ENCODE results near the gene FIG4. TPM values are rescaled to one million over a fixed set of nuclear protein-coding genes. Genes with fewer than 3 reads are reported as not detected.

FIG4 gene
- total RNA-seq, 4 donors from 2014 or later = 7.9 to 17.5 (median 11.7) TPM

DNA sequence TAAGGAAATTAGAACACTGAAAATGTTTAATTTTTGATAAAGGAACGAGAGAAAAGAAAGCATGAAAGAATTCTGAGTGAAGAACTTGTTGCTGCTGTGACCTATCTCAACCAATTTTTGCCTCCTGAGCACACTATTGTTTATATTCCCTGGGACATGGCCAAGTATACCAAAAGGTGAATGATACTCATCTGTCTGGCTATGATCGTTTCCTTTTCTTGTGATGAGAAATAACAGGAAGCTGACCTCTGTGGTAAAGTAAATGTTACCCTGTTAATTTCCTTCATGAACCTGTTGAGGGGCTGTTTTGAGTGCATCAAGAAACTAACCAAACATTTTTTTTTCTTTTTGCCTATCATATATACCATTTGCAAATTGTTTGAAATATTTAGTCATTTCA lies 69.1 kb downstream of the FIG4 start:
- TF ChIP-seq POLR2A (IDR thresholded peaks at IDR 0.05) (no peak), POLR2AphosphoS5 (IDR thresholded peaks at IDR 0.05) (no peak), EP300 (IDR thresholded peaks at IDR 0.05) (no peak)
- TF ChIP-seq, protein P1, sequence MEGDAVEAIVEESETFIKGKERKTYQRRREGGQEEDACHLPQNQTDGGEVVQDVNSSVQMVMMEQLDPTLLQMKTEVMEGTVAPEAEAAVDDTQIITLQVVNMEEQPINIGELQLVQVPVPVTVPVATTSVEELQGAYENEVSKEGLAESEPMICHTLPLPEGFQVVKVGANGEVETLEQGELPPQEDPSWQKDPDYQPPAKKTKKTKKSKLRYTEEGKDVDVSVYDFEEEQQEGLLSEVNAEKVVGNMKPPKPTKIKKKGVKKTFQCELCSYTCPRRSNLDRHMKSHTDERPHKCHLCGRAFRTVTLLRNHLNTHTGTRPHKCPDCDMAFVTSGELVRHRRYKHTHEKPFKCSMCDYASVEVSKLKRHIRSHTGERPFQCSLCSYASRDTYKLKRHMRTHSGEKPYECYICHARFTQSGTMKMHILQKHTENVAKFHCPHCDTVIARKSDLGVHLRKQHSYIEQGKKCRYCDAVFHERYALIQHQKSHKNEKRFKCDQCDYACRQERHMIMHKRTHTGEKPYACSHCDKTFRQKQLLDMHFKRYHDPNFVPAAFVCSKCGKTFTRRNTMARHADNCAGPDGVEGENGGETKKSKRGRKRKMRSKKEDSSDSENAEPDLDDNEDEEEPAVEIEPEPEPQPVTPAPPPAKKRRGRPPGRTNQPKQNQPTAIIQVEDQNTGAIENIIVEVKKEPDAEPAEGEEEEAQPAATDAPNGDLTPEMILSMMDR (IDR thresholded peaks at IDR 0.05) = no peak
- no peak for DNase-seq (ENCODE audit: low spot score in 2 of 2)
- no peak overlapping the region for H3K4me3 ChIP-seq
- H3K27me3 ChIP-seq = no peaks in the 10 kb centered on the region
- peaks cover 8% of the 10 kb centered on the region for H3K36me3 ChIP-seq
- H3K9me3 ChIP-seq = no peaks in the 10 kb centered on the region
- WGBS = 47% methylated on average over 2 of the region's 2 CpGs
- no peaks in the 10 kb centered on the region for H3K4me1 ChIP-seq
- no peak overlapping the region for H3K27ac ChIP-seq

DNA sequence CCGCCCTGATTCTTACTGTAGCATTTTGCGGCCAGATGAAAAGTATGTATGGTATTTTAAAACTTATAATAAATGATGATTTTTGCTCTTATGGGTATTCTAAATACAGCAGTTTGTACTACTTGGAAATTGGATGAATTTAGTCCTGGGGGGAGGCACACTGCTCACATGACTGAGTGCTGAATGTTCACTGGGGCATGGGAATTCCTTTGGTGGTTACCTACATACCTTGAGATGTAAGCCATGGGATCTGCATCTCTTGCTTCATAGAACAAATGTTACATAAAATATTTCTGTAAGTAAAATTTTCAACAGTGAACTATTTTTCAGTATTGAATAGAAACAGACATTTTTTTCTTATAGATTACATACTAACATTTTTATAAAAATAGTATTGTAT lies 71.1 kb downstream of the FIG4 start:
- H3K27me3 ChIP-seq = no peaks in the 10 kb centered on the region
- 100% methylated on average over 2 of the region's 2 CpGs for WGBS
- H3K4me3 ChIP-seq = no peak overlapping the region
- DNase-seq (ENCODE audit: low spot score in 2 of 2) = no peak
- H3K36me3 ChIP-seq = peaks cover 18% of the 10 kb centered on the region
- TF ChIP-seq, protein P1 (IDR thresholded peaks at IDR 0.05) = no peak
- TF ChIP-seq POLR2AphosphoS5 (IDR thresholded peaks at IDR 0.05) (no peak), EP300 (IDR thresholded peaks at IDR 0.05) (no peak), POLR2A (IDR thresholded peaks at IDR 0.05) (no peak)
- H3K27ac ChIP-seq = no peak overlapping the region
- no peaks in the 10 kb centered on the region for H3K4me1 ChIP-seq
- H3K9me3 ChIP-seq = no peaks in the 10 kb centered on the region

DNA sequence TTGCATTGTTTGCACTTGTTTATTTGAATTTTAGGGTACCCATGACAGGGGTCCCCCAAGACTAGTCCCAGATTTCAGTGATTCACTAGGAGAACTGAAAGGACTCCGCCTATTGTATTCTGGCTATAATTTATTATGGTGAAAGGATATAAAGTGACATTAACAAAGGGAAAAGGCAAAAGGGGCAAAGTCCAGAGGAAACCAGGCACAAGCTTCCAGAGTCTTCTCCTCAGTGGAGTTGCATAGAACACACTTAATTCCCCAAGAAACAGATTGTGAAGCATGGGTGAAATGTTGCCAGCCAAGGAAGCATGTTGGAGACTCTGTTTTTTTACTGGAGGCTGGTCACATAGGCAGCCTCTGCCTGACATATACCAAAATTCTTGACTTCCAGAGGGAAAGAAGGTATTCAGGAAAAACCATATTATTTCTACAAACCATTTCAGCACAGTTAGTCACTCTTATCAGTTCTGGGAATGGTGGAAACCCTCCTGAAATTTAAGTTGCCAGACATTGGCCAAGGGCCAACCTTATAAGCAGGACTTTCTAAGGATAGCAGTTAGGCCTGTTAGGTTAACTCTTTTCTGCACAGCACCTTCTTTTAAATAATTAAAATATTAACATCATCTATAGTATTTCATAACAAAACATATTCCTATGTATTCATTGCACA lies 71.8 kb downstream of the FIG4 start:
- no peaks in the 10 kb centered on the region for H3K4me1 ChIP-seq
- H3K4me3 ChIP-seq = no peak overlapping the region
- H3K36me3 ChIP-seq = peaks cover 19% of the 10 kb centered on the region
- TF ChIP-seq, protein P1 (IDR thresholded peaks at IDR 0.05) = no peak
- TF ChIP-seq EP300 (IDR thresholded peaks at IDR 0.05) (no peak), POLR2AphosphoS5 (IDR thresholded peaks at IDR 0.05) (no peak), POLR2A (IDR thresholded peaks at IDR 0.05) (no peak)
- no peak for DNase-seq (ENCODE audit: low spot score in 2 of 2)
- H3K9me3 ChIP-seq = no peaks in the 10 kb centered on the region
- H3K27me3 ChIP-seq = no peaks in the 10 kb centered on the region
- no peak overlapping the region for H3K27ac ChIP-seq
- WGBS = 93% methylated on average over 1 of the region's 1 CpG

DNA sequence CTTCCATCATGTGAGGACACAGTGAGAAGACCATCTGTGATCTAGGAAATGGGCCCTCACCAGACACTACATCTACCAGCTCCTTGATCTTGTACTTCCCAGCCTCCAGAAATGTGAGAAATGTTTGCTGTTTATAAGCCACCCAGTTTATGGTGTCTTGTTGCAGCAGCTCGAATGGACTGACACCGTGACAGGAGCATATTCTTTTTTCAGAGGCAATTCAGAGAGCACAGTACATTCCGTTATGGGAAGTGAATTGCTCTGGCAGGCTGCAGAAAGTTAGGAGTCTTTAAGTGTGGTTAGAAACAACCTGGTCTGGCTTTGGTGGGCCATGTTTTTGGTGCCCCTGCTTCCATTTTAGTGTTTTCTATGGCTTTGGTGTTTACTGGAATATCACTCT lies 75.1 kb downstream of the FIG4 start:
- no peaks in the 10 kb centered on the region for H3K9me3 ChIP-seq
- TF ChIP-seq POLR2AphosphoS5 (IDR thresholded peaks at IDR 0.05) (no peak), POLR2A (IDR thresholded peaks at IDR 0.05) (no peak), EP300 (IDR thresholded peaks at IDR 0.05) (no peak)
- TF ChIP-seq, protein P1 (IDR thresholded peaks at IDR 0.05) = no peak
- no peaks in the 10 kb centered on the region for H3K4me1 ChIP-seq
- no peak for DNase-seq (ENCODE audit: low spot score in 2 of 2)
- peaks cover 25% of the 10 kb centered on the region for H3K36me3 ChIP-seq
- 97% methylated on average over 3 of the region's 3 CpGs for WGBS
- H3K27ac ChIP-seq = no peak overlapping the region
- no peaks in the 10 kb centered on the region for H3K27me3 ChIP-seq
- no peak overlapping the region for H3K4me3 ChIP-seq

DNA sequence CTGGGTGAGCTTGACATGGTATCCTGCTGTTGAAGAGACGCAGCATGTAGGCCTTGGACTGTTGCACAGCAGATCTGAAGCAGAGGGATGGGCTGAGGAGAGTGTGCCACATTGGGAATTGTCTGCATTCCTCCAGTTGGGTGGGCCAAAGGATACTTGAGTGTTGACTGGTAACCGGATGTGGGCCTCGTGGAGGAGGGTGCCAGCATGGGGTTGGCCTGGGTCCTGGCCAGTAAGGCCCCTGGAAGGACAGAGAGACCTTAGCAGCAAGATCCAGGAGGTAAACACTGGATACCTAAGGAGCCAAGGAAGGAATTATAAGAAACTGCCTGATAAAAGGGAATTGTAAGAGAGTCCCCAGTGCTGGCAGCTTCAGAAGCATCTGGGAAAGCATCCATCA lies 76.9 kb downstream of the FIG4 start:
- no peak overlapping the region for H3K27ac ChIP-seq
- no peaks in the 10 kb centered on the region for H3K27me3 ChIP-seq
- no peaks in the 10 kb centered on the region for H3K4me1 ChIP-seq
- H3K36me3 ChIP-seq = peaks cover 25% of the 10 kb centered on the region
- no peak for TF ChIP-seq EP300 (IDR thresholded peaks at IDR 0.05)
- no peak for TF ChIP-seq POLR2A (IDR thresholded peaks at IDR 0.05)
- TF ChIP-seq, protein P1 (IDR thresholded peaks at IDR 0.05) = no peak
- no peak for TF ChIP-seq POLR2AphosphoS5 (IDR thresholded peaks at IDR 0.05)
- no peak for DNase-seq (ENCODE audit: low spot score in 2 of 2)
- H3K4me3 ChIP-seq = no peak overlapping the region
- WGBS = 80% methylated on average over 3 of the region's 3 CpGs
- H3K9me3 ChIP-seq = no peaks in the 10 kb centered on the region
